HCT116 (cell line): ENCODE results near the gene PCCA. TPM values are rescaled to one million over a fixed set of nuclear protein-coding genes. Genes with fewer than 3 reads are reported as not detected.

Experiments used
- ATAC-seq: fragments of 200-7000 bp; cut with Tn5 transposase; 2 replicates; pipeline ENCODE4 v1.9.1; 2020; ENCODE audit warnings: mild to moderate bottlenecking, moderate library complexity
- BruUV-seq: library from RNA; stranded (reverse); fragments of 400-500 nt; replicated peaks from 2 replicates; lab custom pipeline; 2021; lab: Mats Ljungman, UMichigan
- CTCF ChIA-PET: fragments of 300-600 bp; sonication (Branson Sonifier 250); formaldehyde crosslinking; loops from one replicate; lab custom pipeline; 2021; ENCODE audit warnings: antibody characterized with exemption; lab: Charles Lee
- POLR2A ChIA-PET: fragments of 300-600, 350-600 bp; sonication (Branson Sonifier 250); formaldehyde crosslinking; loops from one replicate; lab custom pipeline; 2021; ENCODE audit warnings: antibody characterized with exemption; lab: Charles Lee
- RAD21 ChIA-PET, 2 experiments: fragments of 300-600 bp; sonication (Branson Sonifier 250); formaldehyde crosslinking; loops; one replicate each; lab custom pipeline; 2023; ENCODE audit warnings: low total read pairs in 2 of 2; ENCODE audit not compliant: uncharacterized antibody in 2 of 2, unreplicated experiment in 2 of 2, low non-redundant PET in 1 of 2; lab: Charles Lee
- DNase-seq: peaks from one replicate; pipeline ENCODE4 v3.0.0-alpha.2; 2010; ENCODE audit warnings: low read depth, low spot score
- H2AFZ ChIP-seq: fragments of 200-600 bp; shearing (Covaris generic), sonication (generic); 2 replicates; pipeline ENCODE4 v1.6.1; 2017; ENCODE audit warnings: low read depth, mixed run types, mixed read lengths, antibody characterized with exemption, low read length; ENCODE audit not compliant: poor library complexity, severe bottlenecking
- H3K27ac ChIP-seq: 2 replicates; pipeline ENCODE4 v1.5.1; 2012; ENCODE audit warnings: low read depth, low read length
- H3K27me3 ChIP-seq: fragments of 200-600 bp; sonication (generic); 2 replicates; pipeline ENCODE4 v1.6.1; 2016; ENCODE audit warnings: mixed run types, low read length, mixed read lengths; ENCODE audit not compliant: insufficient read depth
- H3K36me3 ChIP-seq, 2 experiments: fragments of 200-500 bp in 1 of 2; fragments of 200-600 bp in 1 of 2; sonication (Bioruptor generic) in 1 of 2; sonication (generic) in 1 of 2; 2 replicates each; pipeline versions ENCODE4 v1.5.1 to v1.6.1; 2014 to 2016; ENCODE audit warnings: low read length in 2 of 2, inconsistent platforms in 1 of 2, mixed read lengths in 1 of 2, mixed run types in 1 of 2; ENCODE audit not compliant: insufficient read depth in 2 of 2, control insufficient read depth in 1 of 2
- H3K4me1 ChIP-seq, 2 experiments: fragments of 200-600 bp in 1 of 2; sonication (generic) in 1 of 2; 2 replicates each; pipeline versions ENCODE4 v1.5.1 to v1.6.1; 2012 to 2017; ENCODE audit warnings: low read length in 2 of 2, inconsistent platforms in 1 of 2, mild to moderate bottlenecking in 1 of 2, mixed read lengths in 1 of 2, mixed run types in 1 of 2, moderate library complexity in 1 of 2; ENCODE audit not compliant: insufficient read depth in 2 of 2, control insufficient read depth in 1 of 2
- H3K4me2 ChIP-seq: fragments of 200-600 bp; sonication (generic); 2 replicates; pipeline ENCODE4 v1.6.1; 2017; ENCODE audit warnings: mixed run types, low read length, mixed read lengths
- H3K4me3 ChIP-seq, 2 experiments: fragments of 200-600 bp in 1 of 2; sonication (generic) in 1 of 2; replicated peaks in 1 of 2; 2 replicates each; pipeline ENCODE4 v1.5.1; 2011 to 2016; ENCODE audit warnings: low read length in 2 of 2, control low read depth in 1 of 2, low read depth in 1 of 2, mild to moderate bottlenecking in 1 of 2, mixed read lengths in 1 of 2, mixed run types in 1 of 2
- H3K79me2 ChIP-seq: fragments of 200-600 bp; sonication (generic); 2 replicates; pipeline ENCODE4 v1.6.1; 2017; ENCODE audit warnings: mild to moderate bottlenecking, mixed run types, low read length, moderate library complexity, mixed read lengths; ENCODE audit not compliant: insufficient read depth
- H3K9ac ChIP-seq: fragments of 200-600 bp; sonication (generic); 2 replicates; pipeline ENCODE4 v1.6.1; 2016; ENCODE audit warnings: low read length, mixed read lengths
- H3K9me2 ChIP-seq: fragments of 200-600 bp; sonication (generic), shearing (Covaris generic); 2 replicates; pipeline ENCODE4 v1.6.1; 2017; ENCODE audit warnings: mixed run types, mild to moderate bottlenecking, moderate library complexity; ENCODE audit not compliant: insufficient read depth
- H3K9me3 ChIP-seq, 2 experiments: fragments of 200-500 bp in 1 of 2; fragments of 200-600 bp in 1 of 2; sonication (Bioruptor generic) in 1 of 2; sonication (generic) in 1 of 2; 2 replicates each; pipeline ENCODE4 v1.6.1; 2014 to 2017; ENCODE audit warnings: low read length in 2 of 2, mixed read lengths in 2 of 2, inconsistent platforms in 1 of 2, low read depth in 1 of 2, mild to moderate bottlenecking in 1 of 2, mixed run types in 1 of 2, moderate library complexity in 1 of 2; ENCODE audit not compliant: control insufficient read depth in 1 of 2, insufficient read depth in 1 of 2
- H4K20me1 ChIP-seq: fragments of 200-600 bp; sonication (generic), shearing (Covaris generic); 2 replicates; pipeline ENCODE4 v1.6.1; 2017; ENCODE audit warnings: mixed run types, mild to moderate bottlenecking, moderate library complexity; ENCODE audit not compliant: insufficient read depth
- CEBPB ChIP-seq: IDR thresholded peaks from 2 replicates; pipeline ENCODE4 v1.6.1; 2012; ENCODE audit warnings: low read depth
- EGR1 ChIP-seq: IDR thresholded peaks from 2 replicates; pipeline ENCODE4 v1.6.1; 2012; ENCODE audit warnings: low read depth
- EZH2 ChIP-seq: fragments of 200-600 bp; sonication (generic); IDR thresholded peaks from 2 replicates; pipeline ENCODE4 v1.6.1; 2017; ENCODE audit warnings: antibody characterized with exemption, mixed run types
- JUND ChIP-seq: IDR thresholded peaks from 2 replicates; pipeline ENCODE4 v1.6.1; 2012
- POLR2A ChIP-seq: IDR thresholded peaks from 2 replicates; pipeline ENCODE4 v1.7.0; 2011; ENCODE audit warnings: borderline replicate concordance; ENCODE audit not compliant: insufficient read depth, insufficient read length; ENCODE audit errors: extremely low read depth
- POLR2AphosphoS5 ChIP-seq: IDR thresholded peaks from 2 replicates; pipeline ENCODE4 v1.6.1; 2011; ENCODE audit warnings: mild to moderate bottlenecking, low read depth, low read length, moderate library complexity
- RAD21 ChIP-seq: IDR thresholded peaks from 2 replicates; pipeline ENCODE4 v1.6.1; 2012; ENCODE audit warnings: low read depth, mild to moderate bottlenecking
- SRF ChIP-seq: IDR thresholded peaks from 2 replicates; pipeline ENCODE4 v1.6.1; 2012; ENCODE audit warnings: low read depth
- YY1 ChIP-seq: IDR thresholded peaks from 2 replicates; pipeline ENCODE4 v1.6.1; 2011; ENCODE audit warnings: low read length, low read depth, moderate library complexity, mild to moderate bottlenecking; ENCODE audit not compliant: insufficient replicate concordance; ENCODE audit errors: extremely low read depth
- ZBTB33 ChIP-seq: IDR thresholded peaks from 2 replicates; pipeline ENCODE4 v1.6.1; 2011; ENCODE audit warnings: mild to moderate bottlenecking, low read length, moderate library complexity; ENCODE audit not compliant: insufficient replicate concordance; ENCODE audit errors: extremely low read depth
- ZFX ChIP-seq: fragments of 450-650 bp; IDR thresholded peaks from 2 replicates; pipeline ENCODE4 v1.6.1; 2017
- ZNF274 ChIP-seq: fragments of 200-500 bp; sonication (Bioruptor generic); IDR thresholded peaks from 2 replicates; pipeline ENCODE4 v1.6.1; 2014; ENCODE audit warnings: mild to moderate bottlenecking, low read depth, low read length, inconsistent platforms
- intact Hi-C: fragments of 100-400 bp; cut with micrococcal nuclease; formaldehyde crosslinking; loops from 2 replicates; pipeline ENCODE4 v1.10.0; 2022
- total RNA-seq: library from RNA; stranded (reverse); gene quantifications from one replicate; pipeline ENCODE4 v1.2.1, GENCODE V29; 2021; ENCODE audit not compliant: unreplicated experiment
- TF ChIP-seq, protein P1 (sequence below): IDR thresholded peaks from 2 replicates; pipeline ENCODE4 v1.6.1; 2012
- TF ChIP-seq, protein P2 (sequence below): IDR thresholded peaks from 2 replicates; pipeline ENCODE4 v1.6.1; 2012

Gene PCCA
- total RNA-seq, 1 experiment from 2014 or later: 23.0 TPM

DNA sequence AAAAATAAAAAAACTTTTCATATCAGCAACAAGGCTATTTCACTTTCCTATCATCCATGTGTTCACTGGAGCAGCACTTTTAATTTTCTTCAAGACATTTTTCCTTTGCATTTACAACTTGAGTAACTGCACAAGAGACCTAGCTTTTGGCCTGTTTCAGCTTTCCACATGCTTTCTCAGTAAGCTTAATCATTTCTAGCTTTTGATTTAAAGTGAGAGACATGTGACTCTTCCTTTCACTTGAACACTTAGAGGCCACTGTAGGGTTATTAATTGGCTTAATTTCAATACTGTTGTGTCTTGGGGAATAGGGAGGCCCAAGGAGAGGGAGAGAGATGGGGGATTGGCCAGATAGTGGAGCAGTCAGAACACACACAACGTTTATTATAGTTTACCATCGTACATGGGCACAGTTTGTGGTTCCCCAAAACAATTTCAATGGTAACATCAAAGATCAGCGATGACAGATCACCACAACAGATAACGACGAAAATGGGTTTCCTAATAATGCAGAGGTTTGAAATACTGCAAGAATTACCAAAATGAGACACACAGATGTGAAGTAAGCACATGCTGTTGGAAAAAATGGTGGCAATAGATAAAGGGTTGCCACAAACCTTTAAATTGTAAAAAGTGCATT is 382.1 kb downstream of the PCCA start:
- POLR2A ChIA-PET: no interaction called here
- intact Hi-C loops: no loop called here
- Histone ChIP-seq H3K27me3 (no peaks in the 10 kb centered on the region), H3K9ac (no peak overlapping the region), H3K79me2 (no peaks in the 10 kb centered on the region), H3K9me2 (no peaks in the 10 kb centered on the region), H3K36me3 (no peaks in the 10 kb centered on the region), H3K4me2 (no peak overlapping the region), H3K4me3 (no peak overlapping the region), H2AFZ (no peak overlapping the region), H3K9me3 (no peaks in the 10 kb centered on the region), H4K20me1 (no peaks in the 10 kb centered on the region), H3K27ac (no peak overlapping the region), H3K4me1 (no peaks in the 10 kb centered on the region)
- ATAC-seq: no peak
- DNase-seq: no peak
- BruUV-seq: no TSS peak
- no peak for TF ChIP-seq ZFX
- no peak for TF ChIP-seq CEBPB
- TF ChIP-seq SRF: no peak
- no peak for TF ChIP-seq ZNF274
- no peak for TF ChIP-seq YY1
- no peak for TF ChIP-seq JUND
- TF ChIP-seq, protein P1, sequence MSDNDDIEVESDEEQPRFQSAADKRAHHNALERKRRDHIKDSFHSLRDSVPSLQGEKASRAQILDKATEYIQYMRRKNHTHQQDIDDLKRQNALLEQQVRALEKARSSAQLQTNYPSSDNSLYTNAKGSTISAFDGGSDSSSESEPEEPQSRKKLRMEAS: no peak
- no peak for TF ChIP-seq EGR1
- no peak for TF ChIP-seq EZH2
- TF ChIP-seq, protein P2, sequence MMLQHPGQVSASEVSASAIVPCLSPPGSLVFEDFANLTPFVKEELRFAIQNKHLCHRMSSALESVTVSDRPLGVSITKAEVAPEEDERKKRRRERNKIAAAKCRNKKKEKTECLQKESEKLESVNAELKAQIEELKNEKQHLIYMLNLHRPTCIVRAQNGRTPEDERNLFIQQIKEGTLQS: no peak
- no peak for TF ChIP-seq RAD21
- no peak for TF ChIP-seq POLR2AphosphoS5
- TF ChIP-seq POLR2A: no peak
- TF ChIP-seq ZBTB33: no peak
- CTCF ChIA-PET: no interaction called here
- RAD21 ChIA-PET: no interaction called here
